ENCODE data around the gene CAMK1G. TPM values are rescaled to one million over a fixed set of nuclear protein-coding genes. Genes with fewer than 3 reads are reported as not detected.

The CAMK1G gene
- total and polyA plus RNA-seq, 9 of the 15 experiments (the other 6 are each of a cell fraction or from before 2014, with no cell fraction given) = not detected

- 23% methylated on average over 11 of the region's 11 CpGs for WGBS (ENCODE audit: insufficient coverage, low coverage, missing lambda C conversion rate)
- ChIA-PET POLR2A (interaction anchor here (0.6 to 1.2 kb wide), 7 partner anchors 14 to 147 kb away, joined by 3 to 6 read pairs (median 3); partner anchors contain the start of gene CAMK1G), CTCF (ENCODE audit: low intra/inter-chr PET ratio) (no interaction called here)
- H3K36me3 ChIP-seq (ENCODE audit: control insufficient read depth, insufficient read depth, low read length) = no peaks in the 10 kb centered on the region
- no peak overlapping the region for H3K27ac ChIP-seq (ENCODE audit: extremely low read depth, low read depth, low read length)
- H3K79me2 ChIP-seq (ENCODE audit: control insufficient read depth, insufficient read depth, low read length) = no peaks in the 10 kb centered on the region
- no peak overlapping the region for H2AFZ ChIP-seq (ENCODE audit: low read depth, low read length)
- H3K4me1 ChIP-seq (replicated peaks in 1 of 2; ENCODE audit: control insufficient read depth in 2 of 2, insufficient read depth in 2 of 2, low read length in 2 of 2) = peaks cover 0 to 24% of the 10 kb centered on the region in 2 experiments; a peak in 3 of 5 replicates
- 0 out of 2 replicates have a peak, but pooled peaks cover 5% of the 10 kb centered on the region for H4K20me1 ChIP-seq (replicated peaks; ENCODE audit: control insufficient read depth, insufficient read depth, low read length)
- no TSS peak for BruUV-seq (replicated peaks)
- in situ Hi-C loops (cut with MboI) = no loop called here
- ATAC-seq = no peak
- intact Hi-C loops (cut with micrococcal nuclease) = no loop called here
- H3K27me3 ChIP-seq (ENCODE audit: control insufficient read depth in 2 of 2, insufficient read depth in 2 of 2, low read length in 2 of 2) = peaks cover 14 to 59% of the 10 kb centered on the region in 2 experiments; a peak in 4 of 5 replicates
- no peak for DNase-seq (ENCODE audit: extremely low read depth in 1 of 4, low spot score in 3 of 4)
- no peak for FAIRE-seq
- no peak overlapping the region for H3K4me2 ChIP-seq (ENCODE audit: insufficient read depth, low read length)
- H3K9me1 ChIP-seq (ENCODE audit: control insufficient read depth, insufficient read depth, low read length) = peaks cover 3% of the 10 kb centered on the region
- no peak overlapping the region for H3K4me3 ChIP-seq
- no peak overlapping the region for H3K9ac ChIP-seq (ENCODE audit: insufficient read depth in 1 of 2, low read depth in 2 of 2, low read length in 2 of 2)
- TF ChIP-seq GTF3C2 (IDR thresholded peaks at IDR 0.05; ENCODE audit: borderline replicate concordance, extremely low read depth, insufficient read length) (no peak), RBM14 (IDR thresholded peaks at IDR 0.05; ENCODE audit: borderline replicate concordance, insufficient read depth, low read depth, low read length) (no peak), DMBX1 (CRISPR knock-in tag; IDR thresholded peaks at IDR 0.05; ENCODE audit: borderline replicate concordance) (no peak), BACH1 (tag; IDR thresholded peaks at IDR 0.05) (no peak), HNRNPLL (IDR thresholded peaks at IDR 0.05; ENCODE audit: low read depth, low read length, poor library complexity, severe bottlenecking) (no peak), PTBP1 (IDR thresholded peaks at IDR 0.05; ENCODE audit: low read depth, low read length) (no peak), SP1 (CRISPR knock-in tag; IDR thresholded peaks at IDR 0.05) (no peak), MCM2 (IDR thresholded peaks at IDR 0.05; ENCODE audit: low read depth) (no peak), FOXA1 (IDR thresholded peaks at IDR 0.05; ENCODE audit: borderline replicate concordance) (no peak), ZNF324 (CRISPR knock-in tag; IDR thresholded peaks at IDR 0.05) (no peak)
- H3K9me3 ChIP-seq (replicated peaks; ENCODE audit: control insufficient read depth, insufficient read depth, low read depth, low read length) = no peaks in the 10 kb centered on the region
Measured at GRCh38 chr1:209629621-209630382, 46.3 kb downstream of the CAMK1G start.
